HepG2 (cell line): ENCODE results near the gene GGA2. TPM values are rescaled to one million over a fixed set of nuclear protein-coding genes. Genes with fewer than 3 reads are reported as not detected.

ENCODE experiments used
- ATAC-seq: fragments of 200-7000 bp; cut with Tn5 transposase; 3 replicates; pipeline ENCODE4 v1.9.1; 2020; ENCODE audit warnings: mild to moderate bottlenecking, moderate library complexity
- BruUV-seq: library from RNA; stranded (reverse); fragments of 400-500 nt; replicated peaks from 2 replicates; lab custom pipeline; 2021; lab: Mats Ljungman, UMichigan
- CTCF ChIA-PET: fragments of 300-600 bp; formaldehyde crosslinking; extraction: SDS; loops from one replicate; lab custom pipeline; 2021; ENCODE audit warnings: low total read pairs, inconsistent platforms, low intra/inter-chr PET ratio; lab: Yijun Ruan, JAX
- POLR2A ChIA-PET: fragments of 350-600 bp; sonication (Branson Sonifier 250); formaldehyde crosslinking; loops from one replicate; lab custom pipeline; 2020; ENCODE audit warnings: antibody characterized with exemption, inconsistent platforms; lab: Yijun Ruan, JAX
- DNase-seq: peaks from one replicate; pipeline ENCODE4 v3.0.0-alpha.2; 2015; ENCODE audit warnings: low spot score
- FAIRE-seq: peaks from 3 replicates; lab custom pipeline; 2011; peaks lifted over from hg19 to GRCh38; lab: Jason Lieb, UNC
- H2AFZ ChIP-seq: one replicate; pipeline ENCODE4 v1.6.1; 2011; ENCODE audit warnings: low read length, inconsistent platforms
- H3K27ac ChIP-seq: fragments of 300-600 bp; 3 replicates; pipeline ENCODE4 v1.8.0; 2011; ENCODE audit warnings: mixed run types, mild to moderate bottlenecking, mixed read lengths, low read length, inconsistent platforms; ENCODE audit not compliant: insufficient read depth; ENCODE audit errors: extremely low read length
- H3K27me3 ChIP-seq, 2 experiments: fragments of 200-600 bp in 1 of 2; 2 replicates in 1 of 2; 3 replicates in 1 of 2; pipeline versions ENCODE4 v1.6.0 to v1.8.0; 2011; ENCODE audit warnings: low read length in 2 of 2, mild to moderate bottlenecking in 2 of 2, moderate library complexity in 2 of 2, inconsistent platforms in 1 of 2; ENCODE audit not compliant: insufficient read depth in 2 of 2, control insufficient read depth in 1 of 2
- H3K36me3 ChIP-seq, 2 experiments: fragments of 200-600 bp in 1 of 2; replicated peaks in 1 of 2; 2 replicates in 1 of 2; 3 replicates in 1 of 2; pipeline versions ENCODE4 v1.5.1 to v1.8.0; 2011; ENCODE audit warnings: low read length in 2 of 2, inconsistent platforms in 1 of 2; ENCODE audit not compliant: insufficient read depth in 2 of 2, control insufficient read depth in 1 of 2
- H3K4me1 ChIP-seq: 2 replicates; pipeline ENCODE4 v1.5.1; 2012; ENCODE audit warnings: low read length, inconsistent platforms; ENCODE audit not compliant: insufficient read depth
- H3K4me2 ChIP-seq: 2 replicates; pipeline ENCODE4 v1.6.0; 2011; ENCODE audit warnings: low read depth, low read length, inconsistent platforms
- H3K4me3 ChIP-seq, 3 experiments: fragments of 200-600 bp in 1 of 3; sonication (generic), shearing (Covaris generic) in 1 of 3; replicated peaks in 1 of 3; 2 replicates each; pipeline ENCODE4 v1.5.1; 2011 to 2016; ENCODE audit warnings: low read length in 3 of 3, inconsistent platforms in 2 of 3, low read depth in 2 of 3, mild to moderate bottlenecking in 2 of 3, control low read depth in 1 of 3, mixed read lengths in 1 of 3; ENCODE audit not compliant: insufficient read depth in 1 of 3
- H3K79me2 ChIP-seq: one replicate; pipeline ENCODE4 v1.6.1; 2011; ENCODE audit warnings: low read length, inconsistent platforms; ENCODE audit not compliant: insufficient read depth
- H3K9ac ChIP-seq: 2 replicates; pipeline ENCODE4 v1.6.0; 2011; ENCODE audit warnings: mild to moderate bottlenecking, low read depth, low read length, inconsistent platforms; ENCODE audit not compliant: insufficient read depth
- H3K9me3 ChIP-seq: 2 replicates; pipeline ENCODE4 v1.5.1; 2012; ENCODE audit warnings: mild to moderate bottlenecking, low read length
- H4K20me1 ChIP-seq: 2 replicates; pipeline ENCODE4 v1.6.0; 2011; ENCODE audit warnings: inconsistent platforms, mild to moderate bottlenecking, low read length, moderate library complexity; ENCODE audit not compliant: insufficient read depth
- JDP2 ChIP-seq: sonication (generic); formaldehyde crosslinking; IDR thresholded peaks from 2 replicates; pipeline ENCODE4 v1.8.1; 2022; ENCODE audit warnings: missing genetic modification reagents, borderline replicate concordance
- KDM2A ChIP-seq: sonication (generic); formaldehyde crosslinking; IDR thresholded peaks from 2 replicates; pipeline ENCODE4 v1.4.0; 2020; ENCODE audit warnings: low read depth, missing genetic modification reagents, borderline replicate concordance
- SSRP1 ChIP-seq: IDR thresholded peaks from 2 replicates; pipeline ENCODE4 v1.6.1; 2016; ENCODE audit warnings: control low read depth
- TBX2 ChIP-seq: sonication (generic); formaldehyde crosslinking; IDR thresholded peaks from 2 replicates; pipeline ENCODE4 v1.5.0; 2020; ENCODE audit warnings: missing genetic modification reagents, mild to moderate bottlenecking, borderline replicate concordance
- ZFP91 ChIP-seq: sonication (generic); formaldehyde crosslinking; IDR thresholded peaks from 2 replicates; pipeline ENCODE4 v1.9.0; 2022; ENCODE audit warnings: missing genetic modification reagents, mild to moderate bottlenecking, borderline replicate concordance
- ZNF598 ChIP-seq: sonication (generic); formaldehyde crosslinking; IDR thresholded peaks from 2 replicates; pipeline ENCODE4 v1.5.1; 2020; ENCODE audit warnings: mild to moderate bottlenecking, missing genetic modification reagents, borderline replicate concordance
- ZNF609 ChIP-seq: sonication (generic); formaldehyde crosslinking; IDR thresholded peaks from 2 replicates; pipeline ENCODE4 v1.4.0; 2020; ENCODE audit warnings: mild to moderate bottlenecking, missing genetic modification reagents, borderline replicate concordance
- WGBS: methylation state at CpG from one replicate; pipeline ENCODE4 v1.1.6; 2017; ENCODE audit warnings: low lambda C conversion rate; 5-methylcytosine and 5-hydroxymethylcytosine counted together
- in situ Hi-C: cut with HindIII; loops from 2 replicates; pipeline ENCODE4 v1.10.0; 2017; ENCODE audit warnings: low pct_unique_long_range_greater_than_20kb; ENCODE audit not compliant: extremely low pct_ligation_motif_present
- intact Hi-C: fragments of 100-400 bp; cut with micrococcal nuclease; formaldehyde crosslinking; loops from one replicate; pipeline ENCODE4 v1.10.0; 2022; ENCODE audit not compliant: unreplicated experiment
- polyA plus RNA-seq, 8 experiments: library from polyadenylated mRNA; depleted of rRNA in 3 of 8; stranded (reverse) in 7 of 8; unstranded in 1 of 8; fragments of >200 nt; fragmentation: Illumina TruSeq in 4 of 8; extraction: Trizol in 4 of 8; gene quantifications; 2 replicates each; pipeline versions ENCODE4 v1.2.1 to v1.2.3, GENCODE V29; 2011 to 2016; ENCODE audit warnings: low read depth in 4 of 8, missing spikeins in 1 of 8, mixed read lengths in 1 of 8; ENCODE audit not compliant: insufficient read depth in 1 of 8
- total RNA-seq, 5 experiments: library from RNA; depleted of rRNA; stranded (reverse); fragments of >200 nt; fragmentation: Illumina TruSeq; extraction: Trizol; gene quantifications; 2 replicates each; pipeline ENCODE4 v1.2.3, GENCODE V29; 2016; ENCODE audit warnings: low read depth in 1 of 5
- TF ChIP-seq, protein P1 (sequence below): sonication (generic); formaldehyde crosslinking; IDR thresholded peaks from 2 replicates; pipeline ENCODE4 v1.4.0; 2020; ENCODE audit warnings: missing genetic modification reagents

The GGA2 gene
- total and polyA plus RNA-seq, 2 of the 13 experiments (the other 11 are each of a cell fraction or from before 2014, with no cell fraction given): 51.5 to 69.8 TPM

GRCh38 chr16:23509441-23509754, 896 bp downstream of the GGA2 start (continued):
- TF ChIP-seq, protein P1, sequence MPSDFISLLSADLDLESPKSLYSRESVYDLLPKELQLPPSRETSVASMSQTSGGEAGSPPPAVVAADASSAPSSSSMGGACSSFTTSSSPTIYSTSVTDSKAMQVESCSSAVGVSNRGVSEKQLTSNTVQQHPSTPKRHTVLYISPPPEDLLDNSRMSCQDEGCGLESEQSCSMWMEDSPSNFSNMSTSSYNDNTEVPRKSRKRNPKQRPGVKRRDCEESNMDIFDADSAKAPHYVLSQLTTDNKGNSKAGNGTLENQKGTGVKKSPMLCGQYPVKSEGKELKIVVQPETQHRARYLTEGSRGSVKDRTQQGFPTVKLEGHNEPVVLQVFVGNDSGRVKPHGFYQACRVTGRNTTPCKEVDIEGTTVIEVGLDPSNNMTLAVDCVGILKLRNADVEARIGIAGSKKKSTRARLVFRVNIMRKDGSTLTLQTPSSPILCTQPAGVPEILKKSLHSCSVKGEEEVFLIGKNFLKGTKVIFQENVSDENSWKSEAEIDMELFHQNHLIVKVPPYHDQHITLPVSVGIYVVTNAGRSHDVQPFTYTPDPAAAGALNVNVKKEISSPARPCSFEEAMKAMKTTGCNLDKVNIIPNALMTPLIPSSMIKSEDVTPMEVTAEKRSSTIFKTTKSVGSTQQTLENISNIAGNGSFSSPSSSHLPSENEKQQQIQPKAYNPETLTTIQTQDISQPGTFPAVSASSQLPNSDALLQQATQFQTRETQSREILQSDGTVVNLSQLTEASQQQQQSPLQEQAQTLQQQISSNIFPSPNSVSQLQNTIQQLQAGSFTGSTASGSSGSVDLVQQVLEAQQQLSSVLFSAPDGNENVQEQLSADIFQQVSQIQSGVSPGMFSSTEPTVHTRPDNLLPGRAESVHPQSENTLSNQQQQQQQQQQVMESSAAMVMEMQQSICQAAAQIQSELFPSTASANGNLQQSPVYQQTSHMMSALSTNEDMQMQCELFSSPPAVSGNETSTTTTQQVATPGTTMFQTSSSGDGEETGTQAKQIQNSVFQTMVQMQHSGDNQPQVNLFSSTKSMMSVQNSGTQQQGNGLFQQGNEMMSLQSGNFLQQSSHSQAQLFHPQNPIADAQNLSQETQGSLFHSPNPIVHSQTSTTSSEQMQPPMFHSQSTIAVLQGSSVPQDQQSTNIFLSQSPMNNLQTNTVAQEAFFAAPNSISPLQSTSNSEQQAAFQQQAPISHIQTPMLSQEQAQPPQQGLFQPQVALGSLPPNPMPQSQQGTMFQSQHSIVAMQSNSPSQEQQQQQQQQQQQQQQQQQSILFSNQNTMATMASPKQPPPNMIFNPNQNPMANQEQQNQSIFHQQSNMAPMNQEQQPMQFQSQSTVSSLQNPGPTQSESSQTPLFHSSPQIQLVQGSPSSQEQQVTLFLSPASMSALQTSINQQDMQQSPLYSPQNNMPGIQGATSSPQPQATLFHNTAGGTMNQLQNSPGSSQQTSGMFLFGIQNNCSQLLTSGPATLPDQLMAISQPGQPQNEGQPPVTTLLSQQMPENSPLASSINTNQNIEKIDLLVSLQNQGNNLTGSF: no peak
- TF ChIP-seq TBX2 (CRISPR knock-in tag): peak; percentile 35; the same call in 1 of the 2 replicates

DNA sequence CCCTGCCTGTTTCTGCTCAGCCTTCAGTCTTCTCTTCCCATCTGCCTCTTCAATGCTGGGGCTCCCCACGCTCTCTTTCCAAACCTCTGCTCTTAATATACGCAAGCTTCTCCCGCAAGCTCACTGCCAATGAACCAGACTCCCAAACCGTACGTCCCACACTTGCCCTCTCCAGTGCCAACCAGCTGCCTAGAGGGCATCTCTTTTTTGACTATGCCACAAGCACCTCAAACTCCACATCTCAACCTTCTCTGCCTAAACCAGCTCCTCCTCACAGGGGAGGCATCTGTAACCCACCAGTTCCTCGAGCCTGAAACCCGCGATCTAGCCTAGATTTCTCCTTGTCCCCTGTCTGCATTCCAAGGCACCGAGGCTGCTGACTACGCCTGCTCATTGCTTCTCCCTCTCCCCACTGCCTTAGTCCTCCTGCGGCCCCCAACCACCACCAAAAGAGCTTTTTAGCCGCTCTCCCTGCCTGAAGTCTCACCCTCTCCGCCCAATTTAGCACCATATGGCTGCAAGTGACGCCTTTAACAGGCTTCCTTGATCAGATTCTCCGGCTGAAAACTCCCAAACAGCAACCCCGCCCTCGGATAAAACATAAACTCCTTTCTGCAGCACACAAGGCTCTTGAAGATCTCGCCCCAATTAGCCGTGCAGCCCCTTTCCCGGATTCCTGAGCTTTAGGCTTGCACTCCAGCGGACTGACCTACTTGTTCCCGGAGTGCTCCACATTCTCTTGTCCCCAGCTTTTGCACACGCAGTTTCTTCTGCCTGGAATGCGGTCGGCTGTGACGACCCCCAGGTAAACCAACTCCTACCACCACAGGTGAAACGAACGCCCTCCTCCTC, 1.5 kb downstream of the GGA2 start:
- ChIA-PET POLR2A (interaction anchor here (0.8 to 2.8 kb wide), 7 partner anchors 10 to 135 kb away, joined by 3 to 24 read pairs (median 5); partner anchors contain the start of genes EARS2 and UBFD1), CTCF (no interaction called here)
- Histone ChIP-seq H3K79me2 (peaks cover 63% of the 10 kb centered on the region), H4K20me1 (peaks cover 52% of the 10 kb centered on the region), H3K4me2 (peak overlapping the region; percentile 98), H3K4me1 (peaks cover 82% of the 10 kb centered on the region), H3K27me3 (no peaks in the 10 kb centered on the region; a peak in 1 of 5 replicates), H3K36me3 (peaks cover 0 to 18% of the 10 kb centered on the region in 2 experiments; a peak in 1 of 5 replicates), H2AFZ (no peak overlapping the region), H3K9me3 (no peaks in the 10 kb centered on the region), H3K4me3 (peak overlapping the region; percentile 75 to 92 (median 91)), H3K9ac (peak overlapping the region; percentile 96), H3K27ac (peak overlapping the region; percentile 74)
- FAIRE-seq: peak; percentile 15
- intact Hi-C loops: loop anchor here (2.0 kb wide), 1 partner anchor 32 kb away; no protein-coding TSS in a partner anchor
- peak; percentile 2 for ATAC-seq
- BruUV-seq: no TSS peak
- in situ Hi-C loops: no loop called here
- no peak for DNase-seq
- 29% methylated on average over 28 of the region's 28 CpGs for WGBS
- TF ChIP-seq ZNF598 (CRISPR knock-in tag) (peak; percentile 77; the same call in 1 of the 2 replicates), SSRP1 (CRISPR knock-in tag) (0 out of 2 replicates have a peak, but pooled peaks have one; percentile 69), ZFP91 (CRISPR knock-in tag) (0 out of 2 replicates have a peak, but pooled peaks have one; percentile 11), KDM2A (CRISPR knock-in tag) (0 out of 2 replicates have a peak, but pooled peaks have one; percentile 53), JDP2 (CRISPR knock-in tag) (no peak), ZNF609 (no peak)
